LNCAP (cell line): ENCODE data around the gene ZMAT5.

Experiments
- CTCF ChIP-seq: fragments of 450-650 bp; IDR thresholded peaks from 2 replicates; pipeline ENCODE4 v1.5.1; 2017; ENCODE audit warnings: mild to moderate bottlenecking

Gene ZMAT5

GRCh38 chr22:29748248-29748893 lies 18.4 kb downstream of the ZMAT5 start:
- no peak for TF ChIP-seq CTCF

GRCh38 chr22:29747832-29748231 lies 19.0 kb downstream of the ZMAT5 start:
- no peak for TF ChIP-seq CTCF

- TF ChIP-seq CTCF = no peak
These were observed 21.9 kb downstream of the ZMAT5 start for GRCh38 chr22:29744902-29745301.

GRCh38 chr22:29742326-29742725 lies 24.5 kb downstream of the ZMAT5 start:
- TF ChIP-seq CTCF = no peak

GRCh38 chr22:29741926-29742325 lies 24.9 kb downstream of the ZMAT5 start:
- TF ChIP-seq CTCF = no peak

GRCh38 chr22:29740216-29740615 lies 26.6 kb downstream of the ZMAT5 start:
- no peak for TF ChIP-seq CTCF

- TF ChIP-seq CTCF = no peak
These were observed 27.4 kb downstream of the ZMAT5 start for GRCh38 chr22:29739346-29739875.
